Liver (tissue), 9 donors: Measurements from ENCODE around the gene MRFAP1. TPM values are rescaled to one million over a fixed set of nuclear protein-coding genes. Genes with fewer than 3 reads are reported as not detected.

Experiments
- DNase-seq: peaks from one replicate; pipeline ENCODE4 v3.0.0-alpha.2; 2017; ENCODE audit warnings: low spot score
- H3K27ac ChIP-seq, 2 donors: one replicate each; pipeline ENCODE4 v1.7.0; 2013; ENCODE audit warnings: inconsistent platforms in 2 of 2, low read length in 2 of 2, control low read depth in 1 of 2, low read depth in 1 of 2, mild to moderate bottlenecking in 1 of 2
- H3K27me3 ChIP-seq, 4 donors: one replicate each; pipeline versions ENCODE4 v1.6.1 to v1.7.0; 2013; ENCODE audit warnings: low read length in 3 of 4, inconsistent platforms in 1 of 4, mild to moderate bottlenecking in 1 of 4, moderate library complexity in 1 of 4; ENCODE audit not compliant: control insufficient read depth in 4 of 4, insufficient read depth in 4 of 4
- H3K36me3 ChIP-seq, 4 donors: one replicate each; pipeline versions ENCODE4 v1.6.1 to v1.7.0; 2013; ENCODE audit warnings: low read length in 3 of 4, mild to moderate bottlenecking in 3 of 4, low read depth in 1 of 4, moderate library complexity in 1 of 4; ENCODE audit not compliant: control insufficient read depth in 4 of 4, insufficient read depth in 3 of 4
- H3K4me1 ChIP-seq, 4 donors: one replicate each; pipeline versions ENCODE4 v1.6.1 to v1.7.0; 2013; ENCODE audit warnings: low read length in 3 of 4, mild to moderate bottlenecking in 3 of 4, moderate library complexity in 1 of 4; ENCODE audit not compliant: control insufficient read depth in 4 of 4, insufficient read depth in 4 of 4
- H3K4me3 ChIP-seq, 3 donors: one replicate each; pipeline versions ENCODE4 v1.6.1 to v1.7.0; 2013; ENCODE audit warnings: low read length in 3 of 3, control low read depth in 1 of 3, low read depth in 1 of 3, mild to moderate bottlenecking in 1 of 3
- H3K9ac ChIP-seq, 2 donors: one replicate each; pipeline ENCODE4 v1.7.0; 2013; ENCODE audit warnings: low read length in 2 of 2, mild to moderate bottlenecking in 2 of 2, moderate library complexity in 2 of 2, control low read depth in 1 of 2, low read depth in 1 of 2
- H3K9me3 ChIP-seq, 4 donors: one replicate each; pipeline versions ENCODE4 v1.6.1 to v1.7.0; 2013; ENCODE audit warnings: low read length in 3 of 4; ENCODE audit not compliant: control insufficient read depth in 4 of 4
- EGR1 ChIP-seq, 2 donors: IDR thresholded peaks; 2 replicates each; pipeline ENCODE4 v1.6.1; 2016 to 2018; ENCODE audit warnings: antibody characterized with exemption in 2 of 2, low read depth in 2 of 2
- FOXA1 ChIP-seq: IDR thresholded peaks from 2 replicates; pipeline ENCODE4 v1.6.1; 2016; ENCODE audit warnings: antibody characterized with exemption
- FOXA2 ChIP-seq: IDR thresholded peaks from 2 replicates; pipeline ENCODE4 v1.6.1; 2016; ENCODE audit warnings: antibody characterized with exemption
- JUND ChIP-seq, 2 donors: IDR thresholded peaks; 2 replicates each; pipeline ENCODE4 v1.6.1; 2016; ENCODE audit warnings: antibody characterized with exemption in 2 of 2
- RAD21 ChIP-seq, 2 donors: IDR thresholded peaks; 2 replicates each; pipeline ENCODE4 v1.6.1; 2016; ENCODE audit warnings: antibody characterized with exemption in 2 of 2, mild to moderate bottlenecking in 2 of 2
- RXRA ChIP-seq, 2 donors: IDR thresholded peaks; 2 replicates each; pipeline ENCODE4 v1.6.1; 2017 to 2018; ENCODE audit warnings: antibody characterized with exemption in 2 of 2, mild to moderate bottlenecking in 1 of 2
- SP1 ChIP-seq: IDR thresholded peaks from 2 replicates; pipeline ENCODE4 v1.6.1; 2018; ENCODE audit warnings: antibody characterized with exemption, mild to moderate bottlenecking
- TAF1 ChIP-seq: conservative IDR thresholded peaks from 2 replicates; pipeline ENCODE4 v1.6.1; 2016; ENCODE audit warnings: antibody characterized with exemption, mild to moderate bottlenecking
- YY1 ChIP-seq: IDR thresholded peaks from 2 replicates; pipeline ENCODE4 v1.6.1; 2016; ENCODE audit warnings: antibody characterized with exemption, mild to moderate bottlenecking
- ZBTB33 ChIP-seq: IDR thresholded peaks from 2 replicates; pipeline ENCODE4 v1.6.1; 2016; ENCODE audit warnings: antibody characterized with exemption
- WGBS: extraction: QIAGEN DNeasy Blood & Tissue Kit; methylation state at CpG from one replicate; pipeline ENCODE4 v1.1.7; 2013; 5-methylcytosine and 5-hydroxymethylcytosine counted together
- polyA plus RNA-seq, 2 donors: library from polyadenylated mRNA; stranded (reverse) in 1 of 2; unstranded in 1 of 2; fragments of 200-250 nt in 1 of 2; fragments of >200 nt in 1 of 2; fragmentation: Nextera tagmentation in 1 of 2; extraction: Ambion mirVana in 1 of 2; gene quantifications; one replicate each; pipeline versions ENCODE4 v1.2.1 to v1.2.3, GENCODE V29; 2013 to 2015
- total RNA-seq, 2 donors: library from RNA; depleted of rRNA; stranded (reverse); fragments of >200 nt; gene quantifications; one replicate each; pipeline ENCODE4 v1.2.3, GENCODE V29; 2014
- TF ChIP-seq, protein P1 (sequence below): IDR thresholded peaks from 2 replicates; pipeline ENCODE4 v1.6.1; 2016; ENCODE audit warnings: antibody characterized with exemption
- TF ChIP-seq, protein P2 (sequence below): IDR thresholded peaks from 2 replicates; pipeline ENCODE4 v1.6.1; 2016; ENCODE audit warnings: antibody characterized with exemption, mild to moderate bottlenecking
- TF ChIP-seq, protein P3 (sequence below): IDR thresholded peaks from 2 replicates; pipeline ENCODE4 v1.6.1; 2016; ENCODE audit warnings: antibody characterized with exemption
- donor health status: healthy.
- donor health status: healthy.
- donor health status: healthy.
- donor health status: healthy.
- donor health status: healthy.

The MRFAP1 gene
- total and polyA plus RNA-seq, 4 donors, result 78.5 to 176 (median 104) TPM

DNA sequence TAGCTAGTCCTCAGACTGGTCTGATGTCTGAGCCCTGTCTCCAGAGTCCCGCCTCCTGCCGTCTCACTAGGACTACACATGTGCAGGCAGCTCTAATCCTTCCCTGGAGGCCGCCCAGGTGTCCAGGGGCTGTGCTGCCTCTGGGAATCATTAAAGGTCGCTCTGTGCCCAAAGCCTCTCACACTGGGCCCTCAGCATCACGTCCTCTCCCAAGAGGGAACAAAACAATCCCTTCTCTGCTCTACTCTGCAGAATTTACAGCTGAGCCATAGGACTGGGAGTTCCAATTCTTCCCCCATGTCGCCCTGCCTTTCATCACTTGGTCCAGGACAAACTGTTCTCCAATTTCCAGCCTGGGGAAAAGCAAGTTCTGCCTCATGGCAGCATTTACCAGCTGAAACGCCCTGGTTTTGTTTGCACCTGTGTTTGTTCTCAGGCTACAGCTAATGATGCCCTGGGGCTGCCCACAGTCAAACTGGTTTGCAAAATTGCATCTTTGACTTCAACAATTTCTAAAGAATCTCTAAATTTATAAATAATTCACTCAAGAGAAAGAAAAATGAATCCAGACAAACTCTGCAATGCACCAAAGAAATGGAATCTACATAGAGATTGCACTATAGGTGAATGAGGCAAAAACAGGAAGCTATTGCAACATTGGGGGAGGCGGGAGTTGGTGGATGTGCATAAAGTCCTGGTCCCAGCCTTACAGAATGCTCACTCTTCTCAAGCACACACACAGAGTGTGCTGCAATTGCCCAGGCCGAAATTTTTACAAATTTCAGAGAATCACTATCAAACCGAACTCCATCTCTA lies 7.2 kb upstream of the MRFAP1 start:
- H3K4me1 ChIP-seq, result no peaks in the 10 kb centered on the region
- no peak overlapping the region for H3K27ac ChIP-seq
- TF ChIP-seq ZBTB33, result no peak
- TF ChIP-seq, protein P1, sequence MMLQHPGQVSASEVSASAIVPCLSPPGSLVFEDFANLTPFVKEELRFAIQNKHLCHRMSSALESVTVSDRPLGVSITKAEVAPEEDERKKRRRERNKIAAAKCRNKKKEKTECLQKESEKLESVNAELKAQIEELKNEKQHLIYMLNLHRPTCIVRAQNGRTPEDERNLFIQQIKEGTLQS, result no peak
- no peak for TF ChIP-seq RXRA (IDR thresholded peaks at IDR 0.05)
- no peak for TF ChIP-seq YY1
- TF ChIP-seq, protein P2, sequence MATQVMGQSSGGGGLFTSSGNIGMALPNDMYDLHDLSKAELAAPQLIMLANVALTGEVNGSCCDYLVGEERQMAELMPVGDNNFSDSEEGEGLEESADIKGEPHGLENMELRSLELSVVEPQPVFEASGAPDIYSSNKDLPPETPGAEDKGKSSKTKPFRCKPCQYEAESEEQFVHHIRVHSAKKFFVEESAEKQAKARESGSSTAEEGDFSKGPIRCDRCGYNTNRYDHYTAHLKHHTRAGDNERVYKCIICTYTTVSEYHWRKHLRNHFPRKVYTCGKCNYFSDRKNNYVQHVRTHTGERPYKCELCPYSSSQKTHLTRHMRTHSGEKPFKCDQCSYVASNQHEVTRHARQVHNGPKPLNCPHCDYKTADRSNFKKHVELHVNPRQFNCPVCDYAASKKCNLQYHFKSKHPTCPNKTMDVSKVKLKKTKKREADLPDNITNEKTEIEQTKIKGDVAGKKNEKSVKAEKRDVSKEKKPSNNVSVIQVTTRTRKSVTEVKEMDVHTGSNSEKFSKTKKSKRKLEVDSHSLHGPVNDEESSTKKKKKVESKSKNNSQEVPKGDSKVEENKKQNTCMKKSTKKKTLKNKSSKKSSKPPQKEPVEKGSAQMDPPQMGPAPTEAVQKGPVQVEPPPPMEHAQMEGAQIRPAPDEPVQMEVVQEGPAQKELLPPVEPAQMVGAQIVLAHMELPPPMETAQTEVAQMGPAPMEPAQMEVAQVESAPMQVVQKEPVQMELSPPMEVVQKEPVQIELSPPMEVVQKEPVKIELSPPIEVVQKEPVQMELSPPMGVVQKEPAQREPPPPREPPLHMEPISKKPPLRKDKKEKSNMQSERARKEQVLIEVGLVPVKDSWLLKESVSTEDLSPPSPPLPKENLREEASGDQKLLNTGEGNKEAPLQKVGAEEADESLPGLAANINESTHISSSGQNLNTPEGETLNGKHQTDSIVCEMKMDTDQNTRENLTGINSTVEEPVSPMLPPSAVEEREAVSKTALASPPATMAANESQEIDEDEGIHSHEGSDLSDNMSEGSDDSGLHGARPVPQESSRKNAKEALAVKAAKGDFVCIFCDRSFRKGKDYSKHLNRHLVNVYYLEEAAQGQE, result no peak
- TF ChIP-seq SP1, result no peak
- no peak for TF ChIP-seq RAD21 (IDR thresholded peaks at IDR 0.05)
- no peak for TF ChIP-seq JUND (IDR thresholded peaks at IDR 0.05)
- no peak for TF ChIP-seq TAF1
- no peak overlapping the region for H3K9ac ChIP-seq
- 85% methylated on average over 10 of the region's 10 CpGs for WGBS
- no peaks in the 10 kb centered on the region for H3K27me3 ChIP-seq
- no peaks in the 10 kb centered on the region for H3K9me3 ChIP-seq
- no peak for DNase-seq
- no peak overlapping the region for H3K4me3 ChIP-seq
- no peaks in the 10 kb centered on the region for H3K36me3 ChIP-seq

DNA sequence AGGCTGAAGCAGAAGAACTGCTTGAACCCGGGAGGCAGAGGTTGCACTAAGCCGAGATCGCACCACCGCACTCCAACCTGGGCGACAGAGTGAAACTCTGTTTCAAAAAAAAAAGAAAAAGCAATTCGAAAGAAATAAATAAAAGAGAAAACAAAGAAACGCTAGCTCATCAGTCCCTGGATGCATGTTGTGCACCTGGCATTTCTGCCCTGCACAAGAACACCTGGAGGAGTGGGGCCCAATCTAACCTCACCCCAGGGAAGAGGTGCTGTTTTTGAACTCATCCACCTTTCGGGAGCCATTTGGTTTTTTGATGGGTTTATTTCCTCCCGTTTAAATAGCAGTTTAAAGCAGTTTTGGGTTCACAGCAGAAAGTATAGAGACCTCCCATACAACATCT lies 5.7 kb upstream of the MRFAP1 start:
- Histone ChIP-seq H3K9ac (no peak overlapping the region), H3K27me3 (no peaks in the 10 kb centered on the region), H3K27ac (no peak overlapping the region), H3K9me3 (no peaks in the 10 kb centered on the region), H3K36me3 (no peaks in the 10 kb centered on the region), H3K4me1 (no peaks in the 10 kb centered on the region), H3K4me3 (no peak overlapping the region)
- no peak for DNase-seq
- 94% methylated on average over 9 of the region's 9 CpGs for WGBS
- no peak for TF ChIP-seq ZBTB33
- TF ChIP-seq EGR1 (IDR thresholded peaks at IDR 0.05; ENCODE audit: low read depth in 2 of 2), result no peak
- TF ChIP-seq, protein P3, sequence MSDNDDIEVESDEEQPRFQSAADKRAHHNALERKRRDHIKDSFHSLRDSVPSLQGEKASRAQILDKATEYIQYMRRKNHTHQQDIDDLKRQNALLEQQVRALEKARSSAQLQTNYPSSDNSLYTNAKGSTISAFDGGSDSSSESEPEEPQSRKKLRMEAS, result no peak
- TF ChIP-seq, protein P1, result no peak
- TF ChIP-seq JUND (IDR thresholded peaks at IDR 0.05), result no peak
- no peak for TF ChIP-seq TAF1
- no peak for TF ChIP-seq FOXA2
- no peak for TF ChIP-seq FOXA1
